HG02678 (cell line): ENCODE measurements around the gene RASSF3.
"Not testable (repeated sequence)": the region's sequence is repeated elsewhere in the genome, so short reads cannot be mapped to it uniquely, and the experiment has no call there.

Experiments
- ATAC-seq: cut with Tn5 transposase; IDR thresholded peaks from one replicate; pipeline ENCODE4 v1.9.1; 2021; ENCODE audit warnings: mild to moderate bottlenecking, moderate library complexity; ENCODE audit not compliant: unreplicated experiment

The RASSF3 gene

DNA sequence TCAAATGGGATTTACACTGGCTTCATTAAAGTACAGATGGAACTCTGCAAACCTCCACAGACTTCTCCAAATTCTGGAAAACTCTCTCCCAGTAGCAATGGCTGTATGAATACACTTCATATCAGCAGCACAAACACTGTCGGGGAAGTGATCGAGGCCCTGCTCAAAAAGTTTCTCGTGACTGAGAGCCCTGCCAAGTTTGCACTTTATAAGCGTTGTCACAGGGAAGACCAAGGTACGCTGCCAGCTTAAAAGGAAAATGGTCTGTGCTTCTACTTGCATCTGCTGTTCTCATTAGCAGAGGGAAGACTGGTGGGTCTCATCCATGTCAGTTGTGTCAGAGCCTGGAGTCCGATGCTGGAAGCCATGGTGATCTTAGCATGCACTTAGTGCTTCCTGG, 77.9 kb downstream of the RASSF3 start:
- ATAC-seq = no peak

DNA sequence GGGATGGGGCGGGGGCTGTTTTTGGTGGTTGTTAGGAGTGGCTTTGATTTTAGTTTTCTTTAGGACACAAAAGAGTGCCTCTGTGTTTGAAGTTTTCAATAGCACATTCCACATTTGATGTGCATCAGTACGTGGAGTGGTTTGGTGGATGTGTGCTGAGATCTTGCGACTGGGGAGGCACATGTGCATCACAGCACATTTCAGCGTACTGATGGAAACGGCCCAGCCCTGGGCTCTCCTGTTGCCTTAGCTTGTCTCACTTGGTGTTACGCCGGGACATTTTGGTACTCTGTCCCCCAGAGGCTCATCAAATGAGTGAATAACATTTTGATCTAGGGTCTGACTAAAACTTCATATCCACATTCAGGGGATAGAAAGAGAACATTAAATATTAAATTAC, 78.4 kb downstream of the RASSF3 start:
- ATAC-seq = no peak

DNA sequence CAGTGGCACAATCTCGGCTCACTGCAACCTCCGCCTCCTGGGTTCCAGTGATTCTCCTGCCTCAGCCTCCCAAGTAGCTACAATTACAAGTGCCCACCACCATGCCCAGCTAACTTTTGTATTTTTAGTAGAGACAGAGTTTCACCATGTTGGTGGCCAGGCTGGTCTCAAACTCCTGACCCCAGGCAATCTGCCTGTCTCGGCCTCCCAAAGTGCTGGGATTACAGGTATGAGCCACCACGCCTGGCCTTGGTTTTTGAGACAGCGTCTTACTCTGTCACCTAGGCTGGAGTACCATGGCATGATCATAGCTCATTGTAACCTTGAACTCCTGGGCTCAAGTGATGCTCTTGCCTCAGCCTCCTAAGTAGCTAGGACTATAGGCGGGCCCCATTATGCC, 79.9 kb downstream of the RASSF3 start:
- not testable (repeated sequence) for ATAC-seq

GRCh38 chr12:64691227-64691794, 81.0 kb downstream of the RASSF3 start:
- ATAC-seq = no peak

DNA sequence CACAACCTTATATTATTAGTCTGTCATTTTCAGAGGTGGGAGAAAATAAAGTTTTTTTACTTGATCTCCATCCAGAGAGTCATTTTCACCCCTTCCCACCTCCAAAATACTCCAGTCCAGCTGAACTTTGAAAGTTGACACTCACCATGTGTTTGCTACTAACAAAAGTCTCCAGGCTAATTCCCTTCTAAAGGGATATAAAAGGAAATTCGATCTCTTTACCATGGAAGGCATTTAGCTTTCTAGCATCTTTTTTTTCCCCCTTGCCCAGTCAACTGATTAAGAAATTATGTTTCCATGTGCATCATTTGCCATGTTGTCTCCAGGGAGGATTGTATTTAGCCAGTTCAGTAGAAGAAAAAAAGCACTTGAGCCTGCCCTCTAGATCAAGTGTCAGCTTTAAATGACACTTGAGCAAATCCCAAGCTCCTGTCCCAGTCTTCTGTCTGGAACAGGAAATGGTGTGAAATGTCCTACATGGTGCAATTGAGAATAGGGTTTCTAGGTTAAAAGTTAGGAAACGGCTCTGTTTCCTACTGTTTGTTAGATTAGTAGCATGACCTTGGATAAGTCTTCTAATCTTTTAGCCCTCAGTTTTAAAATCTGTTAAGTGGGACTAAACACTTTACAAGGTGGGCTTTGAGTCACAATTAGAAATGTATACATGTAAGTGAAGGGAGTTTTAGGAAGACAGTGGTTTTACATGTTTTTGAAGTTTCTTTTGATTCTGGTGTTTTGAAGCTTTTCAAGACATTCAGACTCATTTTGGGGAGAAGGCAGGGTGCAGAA, 81.7 kb downstream of the RASSF3 start:
- ATAC-seq = no peak

GRCh38 chr12:64694130-64695040, 84.1 kb downstream of the RASSF3 start:
- no peak for ATAC-seq

GRCh38 chr12:64695550-64695949, 85.3 kb downstream of the RASSF3 start:
- ATAC-seq = no peak

GRCh38 chr12:64696080-64696741, 85.9 kb downstream of the RASSF3 start:
- ATAC-seq = no peak

DNA sequence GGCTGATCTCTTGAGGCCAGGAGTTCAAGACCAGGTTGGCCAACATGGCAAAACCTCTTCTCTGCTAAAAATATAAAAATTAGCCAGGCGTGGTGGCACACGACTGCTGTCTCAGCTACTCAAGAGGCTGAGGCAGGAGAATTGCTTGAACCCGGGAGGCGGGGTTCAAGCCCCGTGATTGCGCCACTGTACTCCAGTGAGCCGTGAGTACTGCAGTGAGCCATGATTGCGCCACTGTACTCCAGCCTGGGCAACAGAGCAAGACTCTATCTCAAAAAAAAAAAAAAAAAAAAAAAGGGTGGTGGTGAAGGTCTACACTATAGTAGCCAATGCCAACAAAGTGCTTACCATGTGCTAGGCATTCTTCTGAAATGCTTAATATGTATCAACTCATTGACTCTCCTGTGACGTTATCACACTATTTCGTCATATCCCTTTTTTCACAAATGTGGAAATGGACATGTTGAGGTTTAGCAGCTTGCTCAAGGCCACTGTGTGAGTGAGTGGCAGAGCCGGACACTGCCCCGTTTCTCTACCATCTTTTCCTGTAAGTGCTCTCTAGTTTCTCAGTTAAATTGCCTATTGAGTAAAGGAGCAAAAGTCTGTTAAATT, 89.3 kb downstream of the RASSF3 start:
- no peak for ATAC-seq

DNA sequence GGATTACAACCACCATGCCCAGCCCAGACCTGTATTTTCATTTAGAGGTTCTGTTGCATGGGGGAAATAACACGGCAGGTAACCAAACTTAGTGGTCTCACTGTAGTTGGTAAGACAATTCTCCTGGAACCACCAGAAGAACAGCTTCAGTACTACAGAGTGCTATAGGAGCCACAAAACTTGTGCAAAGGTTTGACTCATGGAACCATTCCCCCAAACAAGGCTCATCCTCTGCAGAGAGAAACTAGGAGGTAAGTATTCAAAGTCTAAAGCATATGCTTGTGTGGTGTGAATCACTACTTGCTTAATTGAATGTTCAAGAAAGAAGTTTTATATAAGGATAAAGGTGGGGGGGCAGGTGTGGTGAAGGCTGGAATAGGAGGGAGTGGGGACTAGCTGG, 90.2 kb downstream of the RASSF3 start:
- no peak for ATAC-seq

- no peak for ATAC-seq
Observed at GRCh38 chr12:64701283-64701682, 91.0 kb downstream of the RASSF3 start.

DNA sequence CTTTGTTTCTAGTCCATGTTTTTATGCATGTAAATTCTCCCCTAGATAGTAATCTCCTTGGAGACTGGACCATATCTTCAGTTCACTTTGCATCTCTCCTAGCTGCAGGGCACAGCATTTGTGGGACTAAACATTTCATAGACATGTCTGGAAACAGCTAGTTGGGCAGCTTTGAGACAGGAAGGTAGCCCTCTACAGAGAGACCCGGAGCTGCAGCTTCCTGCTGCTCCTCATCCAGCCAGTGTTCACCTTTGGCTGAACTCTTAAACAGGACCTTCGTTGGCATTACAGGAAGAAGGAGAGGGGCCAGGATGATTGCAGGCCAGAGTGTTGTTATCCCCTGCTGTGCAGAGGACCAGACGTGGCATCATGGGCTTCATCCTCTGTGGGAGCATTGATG, 96.0 kb downstream of the RASSF3 start:
- no peak for ATAC-seq

DNA sequence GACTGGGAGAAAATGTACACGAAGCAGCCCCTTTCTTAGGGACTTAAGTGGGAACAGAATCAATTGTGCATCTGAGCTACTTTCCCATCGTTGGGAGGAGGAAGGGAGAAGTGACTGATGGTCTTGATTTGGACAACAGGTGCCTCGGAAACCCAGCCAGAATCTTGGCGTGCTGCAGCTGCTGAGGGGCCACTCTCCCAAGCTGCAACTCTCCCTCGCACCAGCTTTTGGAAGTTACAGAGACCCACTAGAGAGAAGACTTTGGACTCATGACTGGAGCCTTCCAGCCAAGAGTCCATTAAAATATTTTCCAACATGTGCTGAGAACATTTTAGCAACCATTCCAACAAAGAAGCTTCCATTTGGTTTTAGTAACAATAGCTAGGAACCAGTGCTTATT, 96.6 kb downstream of the RASSF3 start:
- no peak for ATAC-seq

GRCh38 chr12:64707362-64707761, 97.1 kb downstream of the RASSF3 start:
- ATAC-seq = no peak

DNA sequence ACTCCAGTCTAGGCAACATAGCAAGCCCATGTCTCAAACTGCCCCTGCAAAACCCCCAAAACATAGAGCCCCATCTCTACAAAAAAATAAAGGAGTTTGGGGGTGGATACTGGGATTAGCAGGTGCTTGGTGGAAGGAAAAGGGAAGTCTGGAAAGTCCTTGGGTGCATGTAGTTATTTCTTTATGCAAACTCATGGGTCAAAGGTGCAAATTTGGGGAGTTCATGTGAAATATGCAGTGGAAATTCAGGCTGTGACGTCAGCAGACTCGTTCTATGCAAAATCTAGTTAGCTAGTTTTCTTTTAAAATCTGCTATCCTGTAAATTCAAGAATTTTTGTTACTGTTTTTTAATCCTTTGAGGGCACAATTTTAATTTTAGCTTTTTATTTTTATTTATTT, 97.6 kb downstream of the RASSF3 start:
- no peak for ATAC-seq

DNA sequence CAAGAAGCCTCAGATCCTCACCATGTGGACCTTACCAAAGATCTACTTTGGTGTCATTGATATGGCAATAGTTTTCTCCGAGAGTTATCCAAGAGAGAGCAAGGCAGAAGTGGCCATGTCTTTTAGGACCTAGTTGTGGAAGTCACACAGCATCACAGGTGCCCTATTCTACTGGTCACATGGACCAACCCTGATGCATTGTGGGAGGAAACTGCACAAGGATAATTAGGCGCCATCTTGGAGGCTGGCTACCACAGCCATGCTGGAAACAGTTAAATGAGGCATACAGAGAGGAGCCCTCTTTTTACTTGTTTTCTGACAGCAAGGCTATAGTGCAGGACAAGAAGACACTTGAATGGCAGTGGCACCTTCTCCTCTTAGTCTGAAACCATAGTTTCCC, 99.1 kb downstream of the RASSF3 start:
- ATAC-seq = no peak

- ATAC-seq = no peak
Observed at GRCh38 chr12:64713376-64713775, 103.1 kb downstream of the RASSF3 start.

DNA sequence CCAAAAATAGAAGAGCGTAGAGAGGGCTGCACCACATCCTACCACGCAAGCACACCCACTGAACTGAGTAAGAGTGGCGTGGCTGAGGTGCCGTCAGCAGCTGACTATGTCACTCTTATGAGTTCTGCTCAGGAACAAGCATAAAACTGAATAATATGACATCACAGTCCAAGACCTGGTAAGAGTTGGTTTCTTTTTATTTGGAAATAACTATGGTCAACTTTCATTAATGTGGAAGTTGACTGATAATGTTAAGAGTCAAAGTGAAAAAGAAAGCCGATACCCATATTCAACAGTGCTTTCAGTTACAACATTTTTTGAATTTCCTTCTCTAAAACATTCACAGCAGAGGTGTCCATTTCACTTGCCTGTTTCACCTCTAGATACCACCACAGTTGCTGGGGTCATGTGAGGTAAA, 104.3 kb downstream of the RASSF3 start:
- peak; percentile 55 for ATAC-seq

DNA sequence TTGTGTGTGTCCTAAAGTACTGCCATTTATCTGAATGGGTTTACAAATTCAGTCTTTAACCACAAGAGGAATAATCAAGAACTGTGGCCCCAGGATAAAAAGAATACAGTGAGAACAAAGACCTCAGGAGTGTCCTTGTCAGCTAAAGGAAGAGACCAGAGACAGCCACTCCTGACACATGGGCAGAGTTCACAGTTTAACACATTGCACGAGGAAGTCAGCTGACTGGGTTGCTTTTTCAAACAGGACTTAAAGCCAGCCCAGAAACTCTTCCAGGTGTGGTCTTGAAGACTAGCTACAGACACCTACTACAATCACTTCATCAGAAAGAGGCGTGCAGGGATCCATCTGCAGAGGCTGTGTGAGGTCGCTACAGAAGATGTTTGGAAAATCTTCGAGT, 106.1 kb downstream of the RASSF3 start:
- ATAC-seq = no peak

DNA sequence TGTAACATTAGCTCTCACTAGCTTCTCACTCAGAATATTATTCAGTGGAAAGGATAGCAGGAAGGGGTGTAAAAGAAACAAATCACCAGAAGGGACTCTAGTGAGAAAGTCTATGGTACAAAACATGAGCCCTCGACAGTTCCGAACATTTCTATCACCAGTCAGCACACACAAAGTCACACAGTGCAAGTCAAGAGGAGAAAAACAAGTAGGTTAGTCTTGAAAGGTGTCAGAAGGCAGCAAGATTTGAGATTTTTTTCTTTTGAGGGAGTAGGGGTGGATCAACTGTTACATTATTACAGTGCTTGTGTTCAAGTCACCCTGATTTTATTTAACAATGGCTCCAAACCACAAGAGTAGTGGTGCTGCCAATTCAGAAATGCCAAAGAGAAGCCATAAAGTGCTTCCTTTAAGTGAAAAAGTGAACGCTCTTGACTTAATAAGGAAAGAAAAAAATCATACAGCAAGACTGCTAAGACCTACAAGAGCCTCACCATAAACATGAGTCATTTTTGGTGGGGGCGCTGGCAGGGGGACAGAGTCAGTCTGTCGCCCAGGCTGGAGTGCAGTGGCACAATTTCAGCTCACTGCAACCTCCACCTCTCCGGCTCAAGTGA, 106.7 kb downstream of the RASSF3 start:
- ATAC-seq = no peak
